ENCODE measurements around the gene PLA2G4E. TPM values are rescaled to one million over a fixed set of nuclear protein-coding genes. Genes with fewer than 3 reads are reported as not detected.

Gene PLA2G4E
- total RNA-seq, 1 experiment from 2014 or later, result not detected

- Histone ChIP-seq H3K9me3 (ENCODE audit: low read length) (no peaks in the 10 kb centered on the region), H3K9ac (ENCODE audit: low read length) (peak overlapping the region; percentile 81), H3K36me3 (ENCODE audit: low read depth, low read length) (no peaks in the 10 kb centered on the region), H3K4me2 (ENCODE audit: low read length) (peak overlapping the region; percentile 68), H3K79me2 (ENCODE audit: low read length) (no peaks in the 10 kb centered on the region), H3F3A (ENCODE audit: low read length, unreplicated experiment) (no peaks in the 10 kb centered on the region), H3K4me1 (ENCODE audit: insufficient read depth, low read length) (peaks cover 33% of the 10 kb centered on the region), H3K9me2 (replicated peaks; ENCODE audit: low read length) (no peaks in the 10 kb centered on the region), H3K27ac (ENCODE audit: low read length) (peak overlapping the region; percentile 96), H3K27me3 (ENCODE audit: low read length) (no peaks in the 10 kb centered on the region), H3K4me3 (ENCODE audit: low read length) (no peak overlapping the region; the same call in 1 of the 2 replicates), H4K20me1 (ENCODE audit: low read length) (no peaks in the 10 kb centered on the region), H2AFZ (ENCODE audit: low read length) (no peak overlapping the region)
- intact Hi-C loops (cut with micrococcal nuclease), result no loop called here
- DNase-seq, result peak; percentile 99
- no TSS peak for BruUV-seq (replicated peaks)
- ChIA-PET POLR2A (ENCODE audit: unreplicated experiment) (interaction anchor here (0.7 to 1.0 kb wide), 2 partner anchors 11 to 74 kb away, joined by 3 to 7 read pairs; partner anchors contain the start of gene EHD4), CTCF (interaction anchor here (1.3 kb wide), 1 partner anchor 11 kb away, joined by 6 read pairs; no protein-coding TSS in a partner anchor)
- ATAC-seq, result peak; percentile 96
- TF ChIP-seq CTCF (conservative IDR thresholded peaks at IDR 0.05; ENCODE audit: low read depth, low read length) (no peak), EZH2 (IDR thresholded peaks at IDR 0.05; ENCODE audit: low read length, unreplicated experiment) (no peak), EZH2phosphoT487 (IDR thresholded peaks at IDR 0.05; ENCODE audit: borderline replicate concordance, low read length) (no peak)
Observed at GRCh38 chr15:42046597-42046996, 25.8 kb upstream of the PLA2G4E start.

- Histone ChIP-seq H3K9me3 (ENCODE audit: low read length) (no peaks in the 10 kb centered on the region), H4K20me1 (ENCODE audit: low read length) (no peaks in the 10 kb centered on the region), H3K4me3 (ENCODE audit: low read length) (no peak overlapping the region), H3K9ac (ENCODE audit: low read length) (peak overlapping the region; percentile 81), H3K79me2 (ENCODE audit: low read length) (no peaks in the 10 kb centered on the region), H3K36me3 (ENCODE audit: low read depth, low read length) (no peaks in the 10 kb centered on the region), H3F3A (ENCODE audit: low read length, unreplicated experiment) (no peaks in the 10 kb centered on the region), H2AFZ (ENCODE audit: low read length) (no peak overlapping the region), H3K27me3 (ENCODE audit: low read length) (no peaks in the 10 kb centered on the region), H3K27ac (ENCODE audit: low read length) (peak overlapping the region; percentile 96), H3K4me2 (ENCODE audit: low read length) (peak overlapping the region; percentile 68; the same call in 1 of the 2 replicates), H3K4me1 (ENCODE audit: insufficient read depth, low read length) (peaks cover 33% of the 10 kb centered on the region), H3K9me2 (replicated peaks; ENCODE audit: low read length) (no peaks in the 10 kb centered on the region)
- CTCF ChIA-PET, result no interaction called here
- POLR2A ChIA-PET (ENCODE audit: unreplicated experiment), result no interaction called here
- ATAC-seq (no peak), DNase-seq (no peak)
- intact Hi-C loops (cut with micrococcal nuclease), result no loop called here
- TF ChIP-seq EZH2phosphoT487 (IDR thresholded peaks at IDR 0.05; ENCODE audit: borderline replicate concordance, low read length) (no peak), CTCF (conservative IDR thresholded peaks at IDR 0.05; ENCODE audit: low read depth, low read length) (no peak), EZH2 (IDR thresholded peaks at IDR 0.05; ENCODE audit: low read length, unreplicated experiment) (no peak)
- no TSS peak for BruUV-seq (replicated peaks)
Observed at GRCh38 chr15:42045211-42045615, 24.4 kb upstream of the PLA2G4E start.

GRCh38 chr15:42042602-42043400 lies 22.0 kb upstream of the PLA2G4E start:
- Histone ChIP-seq H3K27me3 (ENCODE audit: low read length) (no peaks in the 10 kb centered on the region), H3K79me2 (ENCODE audit: low read length) (no peaks in the 10 kb centered on the region), H3K36me3 (ENCODE audit: low read depth, low read length) (no peaks in the 10 kb centered on the region), H3K27ac (ENCODE audit: low read length) (no peak overlapping the region), H3K9ac (ENCODE audit: low read length) (no peak overlapping the region), H3F3A (ENCODE audit: low read length, unreplicated experiment) (no peaks in the 10 kb centered on the region), H3K4me2 (ENCODE audit: low read length) (no peak overlapping the region), H3K4me3 (ENCODE audit: low read length) (no peak overlapping the region), H4K20me1 (ENCODE audit: low read length) (no peaks in the 10 kb centered on the region), H2AFZ (ENCODE audit: low read length) (no peak overlapping the region), H3K9me3 (ENCODE audit: low read length) (no peaks in the 10 kb centered on the region), H3K9me2 (replicated peaks; ENCODE audit: low read length) (no peaks in the 10 kb centered on the region), H3K4me1 (ENCODE audit: insufficient read depth, low read length) (peaks cover 32% of the 10 kb centered on the region)
- POLR2A ChIA-PET (ENCODE audit: unreplicated experiment), result no interaction called here
- BruUV-seq (replicated peaks), result no TSS peak
- CTCF ChIA-PET, result no interaction called here
- intact Hi-C loops (cut with micrococcal nuclease), result no loop called here
- no peak for ATAC-seq
- TF ChIP-seq EZH2phosphoT487 (IDR thresholded peaks at IDR 0.05; ENCODE audit: borderline replicate concordance, low read length) (no peak), EZH2 (IDR thresholded peaks at IDR 0.05; ENCODE audit: low read length, unreplicated experiment) (no peak), CTCF (conservative IDR thresholded peaks at IDR 0.05; ENCODE audit: low read depth, low read length) (no peak)
- DNase-seq, result no peak
